H1 (cell line): ENCODE data around the gene CDYL2. TPM values are rescaled to one million over a fixed set of nuclear protein-coding genes. Genes with fewer than 3 reads are reported as not detected.

Experiments used
- CTCF ChIA-PET: fragments of 300-600 bp; sonication (Branson Sonifier 250); formaldehyde crosslinking; loops from one replicate; lab custom pipeline; 2021; ENCODE audit not compliant: partially characterized antibody; lab: Charles Lee
- POLR2A ChIA-PET: fragments of 300-600 bp; sonication (Branson Sonifier 250); formaldehyde crosslinking; loops from one replicate; lab custom pipeline; 2021; ENCODE audit warnings: inconsistent platforms; ENCODE audit not compliant: partially characterized antibody; lab: Charles Lee
- DNase-seq, 2 experiments: peaks; one replicate each; pipeline versions ENCODE4 v3.0.0 to v3.0.0-alpha.2; 2010 to 2022; ENCODE audit warnings: low spot score in 2 of 2, low read depth in 1 of 2, mixed read lengths in 1 of 2
- FAIRE-seq: peaks from 2 replicates; lab custom pipeline; 2011; peaks lifted over from hg19 to GRCh38; lab: Jason Lieb, UNC
- H2AFZ ChIP-seq: 2 replicates; pipeline ENCODE4 v1.8.1; 2012; ENCODE audit warnings: low read length, inconsistent platforms
- H2AK5ac ChIP-seq: 2 replicates; pipeline ENCODE4 v1.6.1; 2013; ENCODE audit warnings: low read depth, low read length
- H2BK120ac ChIP-seq: replicated peaks from 2 replicates; pipeline ENCODE3; 2013; ENCODE audit warnings: low read depth, low read length, inconsistent platforms
- H2BK12ac ChIP-seq: 2 replicates; pipeline ENCODE4 v1.6.1; 2013; ENCODE audit warnings: low read depth, low read length
- H2BK15ac ChIP-seq: 2 replicates; pipeline ENCODE4 v1.6.1; 2013; ENCODE audit warnings: low read length
- H2BK20ac ChIP-seq: 2 replicates; pipeline ENCODE4 v1.6.1; 2013; ENCODE audit warnings: low read length
- H2BK5ac ChIP-seq: 2 replicates; pipeline ENCODE4 v1.6.1; 2013; ENCODE audit warnings: low read depth, low read length
- H3K14ac ChIP-seq: 2 replicates; pipeline ENCODE4 v1.6.1; 2013; ENCODE audit warnings: inconsistent platforms; ENCODE audit not compliant: insufficient read length
- H3K18ac ChIP-seq: 2 replicates; pipeline ENCODE4 v1.6.1; 2013; ENCODE audit warnings: low read length; ENCODE audit errors: extremely low read depth
- H3K23ac ChIP-seq: 2 replicates; pipeline ENCODE4 v1.6.1; 2013; ENCODE audit warnings: inconsistent platforms; ENCODE audit not compliant: insufficient read length
- H3K23me2 ChIP-seq: 2 replicates; pipeline ENCODE4 v1.6.1; 2013; ENCODE audit warnings: low read depth, low read length
- H3K27ac ChIP-seq: 2 replicates; pipeline ENCODE4 v1.6.1; 2011; ENCODE audit warnings: low read depth, low read length, inconsistent platforms
- H3K27me3 ChIP-seq, 4 experiments: replicated peaks in 1 of 4; 1 replicate in 1 of 4; 2 replicates in 3 of 4; pipeline versions ENCODE4 v1.6.1 to v1.8.1; 2011 to 2013; ENCODE audit warnings: low read length in 3 of 4, mild to moderate bottlenecking in 3 of 4, inconsistent platforms in 2 of 4, mixed read lengths in 2 of 4, moderate library complexity in 1 of 4; ENCODE audit not compliant: control insufficient read depth in 3 of 4, insufficient read depth in 3 of 4; ENCODE audit errors: extremely low read depth in 1 of 4
- H3K36me3 ChIP-seq, 4 experiments: 2 replicates each; pipeline versions ENCODE4 v1.6.1 to v1.8.1; 2011 to 2013; ENCODE audit warnings: mild to moderate bottlenecking in 4 of 4, low read length in 3 of 4, moderate library complexity in 2 of 4, control low read depth in 1 of 4, inconsistent platforms in 1 of 4; ENCODE audit not compliant: insufficient read depth in 4 of 4, control insufficient read depth in 2 of 4
- H3K4ac ChIP-seq: replicated peaks from 2 replicates; pipeline ENCODE3; 2013; ENCODE audit warnings: low read length, low read depth, mixed read lengths, inconsistent platforms; ENCODE audit not compliant: insufficient read length
- H3K4me1 ChIP-seq, 4 experiments: replicated peaks in 1 of 4; 1 replicate in 1 of 4; 2 replicates in 3 of 4; pipeline versions ENCODE4 v1.6.1 to v1.8.1; 2011 to 2013; ENCODE audit warnings: low read length in 3 of 4, inconsistent platforms in 2 of 4, mixed read lengths in 1 of 4; ENCODE audit not compliant: insufficient read depth in 4 of 4, control insufficient read depth in 3 of 4
- H3K4me2 ChIP-seq, 2 experiments: 2 replicates each; pipeline versions ENCODE4 v1.6.1 to v1.8.1; 2011 to 2013; ENCODE audit warnings: low read depth in 2 of 2, low read length in 2 of 2, control low read depth in 1 of 2, inconsistent platforms in 1 of 2, mild to moderate bottlenecking in 1 of 2; ENCODE audit not compliant: insufficient read depth in 1 of 2
- H3K4me3 ChIP-seq, 4 experiments: fragments of 200-600, 300-600 bp in 1 of 4; sonication (generic), shearing (Covaris generic), sonication (Bioruptor Twin) in 1 of 4; 2 replicates each; pipeline versions ENCODE4 v1.5.1 to v1.8.1; 2011 to 2016; ENCODE audit warnings: low read length in 4 of 4, low read depth in 3 of 4, control low read depth in 2 of 4, inconsistent platforms in 2 of 4, mild to moderate bottlenecking in 2 of 4, mixed read lengths in 1 of 4, moderate library complexity in 1 of 4; ENCODE audit not compliant: insufficient read depth in 2 of 4; ENCODE audit errors: extremely low read depth in 1 of 4
- H3K56ac ChIP-seq: replicated peaks from 2 replicates; pipeline ENCODE3; 2013; ENCODE audit warnings: low read depth, mild to moderate bottlenecking, mixed read lengths, low read length, inconsistent platforms; ENCODE audit not compliant: insufficient read length
- H3K79me1 ChIP-seq: 2 replicates; pipeline ENCODE4 v1.6.1; 2013; ENCODE audit warnings: low read depth, low read length, control low read depth
- H3K79me2 ChIP-seq, 2 experiments: 2 replicates each; pipeline versions ENCODE4 v1.6.1 to v1.8.1; 2012 to 2013; ENCODE audit warnings: low read length in 2 of 2, mild to moderate bottlenecking in 2 of 2, inconsistent platforms in 1 of 2; ENCODE audit not compliant: insufficient read depth in 2 of 2, control insufficient read depth in 1 of 2
- H3K9ac ChIP-seq, 4 experiments: replicated peaks in 1 of 4; 1 replicate in 1 of 4; 2 replicates in 3 of 4; pipeline versions ENCODE4 v1.6.1 to v1.8.1; 2011 to 2013; ENCODE audit warnings: low read depth in 3 of 4, low read length in 3 of 4, control low read depth in 2 of 4, mild to moderate bottlenecking in 2 of 4, moderate library complexity in 2 of 4, inconsistent platforms in 1 of 4; ENCODE audit errors: extremely low read depth in 1 of 4
- H3K9me3 ChIP-seq, 2 experiments: 2 replicates each; pipeline versions ENCODE4 v1.6.1 to v1.8.1; 2012 to 2013; ENCODE audit warnings: mild to moderate bottlenecking in 2 of 2, moderate library complexity in 2 of 2, control low read depth in 1 of 2, inconsistent platforms in 1 of 2, low read depth in 1 of 2, low read length in 1 of 2, mixed read lengths in 1 of 2; ENCODE audit not compliant: insufficient read depth in 2 of 2
- H4K20me1 ChIP-seq, 2 experiments: replicated peaks in 1 of 2; 2 replicates each; pipeline versions ENCODE3 to v1.8.1; 2011 to 2013; ENCODE audit warnings: inconsistent platforms in 2 of 2, low read length in 2 of 2, mild to moderate bottlenecking in 1 of 2; ENCODE audit not compliant: insufficient read depth in 2 of 2, control insufficient read depth in 1 of 2
- H4K5ac ChIP-seq: 2 replicates; pipeline ENCODE4 v1.6.1; 2013; ENCODE audit warnings: low read length, low read depth, mixed read lengths, inconsistent platforms; ENCODE audit not compliant: insufficient read length
- H4K8ac ChIP-seq: 2 replicates; pipeline ENCODE4 v1.8.0; 2013; ENCODE audit warnings: mild to moderate bottlenecking, moderate library complexity, low read length, inconsistent platforms; ENCODE audit not compliant: insufficient read depth; ENCODE audit errors: extremely low read depth
- H4K91ac ChIP-seq: replicated peaks from 2 replicates; pipeline ENCODE3; 2013; ENCODE audit warnings: low read length, mixed read lengths, inconsistent platforms; ENCODE audit not compliant: insufficient read length
- ATF3 ChIP-seq: IDR thresholded peaks from 2 replicates; pipeline ENCODE4 v1.6.1; 2011; ENCODE audit warnings: low read depth, mild to moderate bottlenecking, low read length; ENCODE audit not compliant: insufficient read depth
- BRCA1 ChIP-seq: IDR thresholded peaks from 2 replicates; pipeline ENCODE4 v1.6.1; 2012; ENCODE audit warnings: low read depth, low read length, improper control_type of control experiment
- CREB1 ChIP-seq: IDR thresholded peaks from 2 replicates; pipeline ENCODE4 v1.6.1; 2012; ENCODE audit warnings: inconsistent platforms
- EP300 ChIP-seq, 2 experiments: IDR thresholded peaks; 1 replicate in 1 of 2; 2 replicates in 1 of 2; pipeline ENCODE4 v1.6.1; 2011 to 2012; ENCODE audit warnings: low read depth in 2 of 2, low read length in 2 of 2, mild to moderate bottlenecking in 2 of 2, borderline replicate concordance in 1 of 2, inconsistent platforms in 1 of 2, moderate library complexity in 1 of 2
- EZH2 ChIP-seq: fragments of 200-600 bp; sonication (generic); IDR thresholded peaks from 2 replicates; pipeline ENCODE4 v1.7.1; 2012; ENCODE audit warnings: low read depth, mild to moderate bottlenecking, moderate library complexity, low read length, inconsistent platforms; ENCODE audit not compliant: severe bottlenecking
- GABPA ChIP-seq: IDR thresholded peaks from 2 replicates; pipeline ENCODE4 v1.6.1; 2011; ENCODE audit warnings: mild to moderate bottlenecking, low read length, moderate library complexity, borderline replicate concordance; ENCODE audit not compliant: insufficient read depth
- KDM1A ChIP-seq: fragments of 200-600, 300-600 bp; sonication (generic); IDR thresholded peaks from 2 replicates; pipeline ENCODE4 v1.7.1; 2016; ENCODE audit warnings: mild to moderate bottlenecking, low read length, borderline replicate concordance
- POLR2AphosphoS5 ChIP-seq: IDR thresholded peaks from 2 replicates; pipeline ENCODE4 v1.6.1; 2011; ENCODE audit warnings: low read depth, low read length
- POU5F1 ChIP-seq: IDR thresholded peaks from 2 replicates; pipeline ENCODE4 v1.6.1; 2011; ENCODE audit warnings: low read depth, mild to moderate bottlenecking, low read length, moderate library complexity
- SIRT6 ChIP-seq: IDR thresholded peaks from one replicate; pipeline ENCODE4 v1.7.1; 2012; ENCODE audit warnings: low read length, inconsistent platforms
- SP1 ChIP-seq: IDR thresholded peaks from 2 replicates; pipeline ENCODE4 v1.6.1; 2011; ENCODE audit warnings: low read depth, low read length
- SP4 ChIP-seq: IDR thresholded peaks from 2 replicates; pipeline ENCODE4 v1.6.1; 2012; ENCODE audit warnings: low read length, inconsistent platforms
- SUZ12 ChIP-seq: fragments of 200-600 bp; sonication (generic); IDR thresholded peaks from 2 replicates; pipeline ENCODE4 v1.6.1; 2012; ENCODE audit warnings: mild to moderate bottlenecking, inconsistent platforms, low read length, moderate library complexity, mixed read lengths
- ZNF274 ChIP-seq: IDR thresholded peaks from 2 replicates; pipeline ENCODE4 v1.7.0; 2012; ENCODE audit warnings: low read length, borderline replicate concordance; ENCODE audit errors: extremely low read depth
- WGBS, 2 experiments: shearing (Covaris generic) in 1 of 2; methylation state at CpG; one replicate each; pipeline versions ENCODE4 v1.1.6 to v1.1.7; 2013 to 2015; ENCODE audit warnings: low lambda C conversion rate in 2 of 2, mixed read lengths in 2 of 2, inconsistent platforms in 1 of 2, low coverage in 1 of 2, missing lambda C conversion rate in 1 of 2; ENCODE audit not compliant: insufficient replicate concordance in 2 of 2, insufficient coverage in 1 of 2, insufficient read length in 1 of 2; ENCODE audit errors: extremely low coverage in 1 of 2, missing lambda C conversion rate in 1 of 2; 5-methylcytosine and 5-hydroxymethylcytosine counted together
- polyA plus RNA-seq, 7 experiments: library from polyadenylated mRNA; depleted of rRNA in 3 of 7; stranded (reverse) in 5 of 7; unstranded in 2 of 7; fragments of >200 nt in 5 of 7; fragments of 200-250 nt in 2 of 7; gene quantifications; 1 replicate in 5 of 7; 2 replicates in 1 of 7; 4 replicates in 1 of 7; pipeline versions ENCODE4 v1.2.1 to v1.2.3, GENCODE V29; 2011 to 2013; ENCODE audit warnings: missing spikeins in 2 of 7, mixed read lengths in 2 of 7
- total RNA-seq: library from RNA; stranded (reverse); fragmentation: NEBNext Ultra II Directional; extraction: Animal tissue kit (Norgen Biotek cat#: 25700); gene quantifications from 2 replicates; pipeline ENCODE4 v1.2.1, GENCODE V29; 2021

CDYL2 gene
- total and polyA plus RNA-seq, 2 of the 8 experiments (the other 6 are each of a cell fraction or from before 2014, with no cell fraction given), result 0.33 to 5.3 TPM

GRCh38 chr16:80610481-80611156 is 193.8 kb downstream of the CDYL2 start:
- no peaks in the 10 kb centered on the region for H3K27me3 ChIP-seq
- H2BK12ac ChIP-seq, result no peak overlapping the region
- no peak overlapping the region for H3K18ac ChIP-seq
- H2BK20ac ChIP-seq, result no peak overlapping the region
- no peak for FAIRE-seq
- H3K27ac ChIP-seq, result no peak overlapping the region
- no peak for DNase-seq
- H3K79me2 ChIP-seq, result no peaks in the 10 kb centered on the region
- no peak overlapping the region for H2BK120ac ChIP-seq
- H3K23ac ChIP-seq, result no peak overlapping the region
- no peak overlapping the region for H4K8ac ChIP-seq
- H3K9me3 ChIP-seq, result peaks cover 25 to 65% of the 10 kb centered on the region in 2 experiments
- no peaks in the 10 kb centered on the region for H3K4me1 ChIP-seq
- no peaks in the 10 kb centered on the region for H3K36me3 ChIP-seq
- no peak overlapping the region for H3K56ac ChIP-seq
- H4K91ac ChIP-seq, result no peak overlapping the region
- no peak overlapping the region for H4K5ac ChIP-seq
- no peak overlapping the region for H2AK5ac ChIP-seq
- POLR2A ChIA-PET, result no interaction called here
- H3K9ac ChIP-seq, result no peak overlapping the region
- H2AFZ ChIP-seq, result no peak overlapping the region
- H2BK15ac ChIP-seq, result no peak overlapping the region
- CTCF ChIA-PET, result interaction anchor here (0.6 kb wide), 1 partner anchor 233 kb away, joined by 5 read pairs; no protein-coding TSS in a partner anchor
- no peak overlapping the region for H3K14ac ChIP-seq
- H3K4me2 ChIP-seq, result no peak overlapping the region
- H3K79me1 ChIP-seq, result no peaks in the 10 kb centered on the region
- WGBS, 2 experiments, result 86% methylated on average over 9 of the region's 9 CpGs; no CpG with 5 or more reads in 1 of the 2 experiments
- no peak overlapping the region for H3K4ac ChIP-seq
- no peak overlapping the region for H2BK5ac ChIP-seq
- H4K20me1 ChIP-seq, result no peaks in the 10 kb centered on the region
- H3K4me3 ChIP-seq, result no peak overlapping the region
- no peaks in the 10 kb centered on the region for H3K23me2 ChIP-seq
- TF ChIP-seq ATF3 (no peak), SP1 (no peak), SUZ12 (no peak), CREB1 (no peak), EZH2 (no peak), ZNF274 (no peak), GABPA (no peak), POLR2AphosphoS5 (no peak), SP4 (no peak), EP300 (IDR thresholded peaks at IDR 0.05; ENCODE audit: borderline replicate concordance in 1 of 2, low read depth in 2 of 2, low read length in 2 of 2) (no peak), KDM1A (no peak), SIRT6 (no peak), POU5F1 (no peak), BRCA1 (no peak)
